Activated T-cell treated with anti-CD3 and anti-CD28 coated beads, Interleukin-2, amount 50 U/mL, for 24 hours (primary cell): ENCODE data around the gene GRIK3.

Source experiments
- DNase-seq: peaks from one replicate; pipeline ENCODE4 v3.0.0-alpha.2; 2020
- H3K27ac Mint-ChIP-seq: 2 replicates; pipeline ENCODE4 v1.8.0; 2020; ENCODE audit warnings: mild to moderate bottlenecking, mixed read lengths
- H3K27me3 Mint-ChIP-seq: 2 replicates; pipeline ENCODE4 v1.8.0; 2020; ENCODE audit warnings: mixed read lengths
- H3K36me3 Mint-ChIP-seq: 2 replicates; pipeline ENCODE4 v1.8.0; 2020; ENCODE audit warnings: low read depth, mixed read lengths
- H3K4me1 Mint-ChIP-seq: 2 replicates; pipeline ENCODE4 v1.8.0; 2020; ENCODE audit warnings: low read depth, mixed read lengths
- H3K4me3 Mint-ChIP-seq: 2 replicates; pipeline ENCODE4 v1.8.0; 2020; ENCODE audit warnings: mild to moderate bottlenecking, moderate library complexity, mixed read lengths
- H3K9me3 Mint-ChIP-seq: 2 replicates; pipeline ENCODE4 v1.8.0; 2020; ENCODE audit warnings: mixed read lengths

Gene GRIK3

GRCh38 chr1:36761113-36761512, 273.2 kb downstream of the GRIK3 start:
- Mint-ChIP-seq H3K9me3 (peaks cover 2% of the 10 kb centered on the region), H3K4me1 (no peaks in the 10 kb centered on the region), H3K4me3 (no peak overlapping the region), H3K36me3 (no peaks in the 10 kb centered on the region), H3K27ac (no peak overlapping the region), H3K27me3 (peaks cover 14% of the 10 kb centered on the region)
- DNase-seq, result no peak

GRCh38 chr1:36760081-36760480, 274.2 kb downstream of the GRIK3 start:
- Mint-ChIP-seq H3K27me3 (peaks cover 18% of the 10 kb centered on the region), H3K27ac (no peak overlapping the region), H3K9me3 (peaks cover 2% of the 10 kb centered on the region), H3K4me1 (no peaks in the 10 kb centered on the region), H3K36me3 (no peaks in the 10 kb centered on the region), H3K4me3 (no peak overlapping the region)
- DNase-seq, result no peak

DNA sequence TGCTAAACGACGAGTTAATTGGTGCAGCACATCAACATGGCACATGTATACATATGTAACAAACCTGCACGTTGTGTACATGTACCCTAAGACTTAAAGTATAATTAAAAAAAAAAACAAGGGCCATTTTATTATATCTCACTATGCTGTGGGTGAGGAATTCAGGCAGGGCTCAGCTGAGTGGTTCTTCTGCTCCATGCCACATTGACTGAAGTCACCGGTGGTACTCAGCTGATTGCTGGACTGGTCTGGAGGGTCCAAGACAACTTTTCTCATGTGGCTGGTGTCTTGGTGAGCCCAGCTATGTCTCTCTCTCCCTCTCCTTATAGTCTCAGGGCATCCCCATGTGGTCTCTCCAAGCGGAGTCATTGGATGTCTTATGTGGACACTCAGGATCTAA, 275.0 kb downstream of the GRIK3 start:
- Mint-ChIP-seq H3K36me3 (no peaks in the 10 kb centered on the region), H3K9me3 (peaks cover 2% of the 10 kb centered on the region), H3K27ac (no peak overlapping the region), H3K27me3 (peaks cover 22% of the 10 kb centered on the region), H3K4me3 (no peak overlapping the region), H3K4me1 (no peaks in the 10 kb centered on the region)
- no peak for DNase-seq

DNA sequence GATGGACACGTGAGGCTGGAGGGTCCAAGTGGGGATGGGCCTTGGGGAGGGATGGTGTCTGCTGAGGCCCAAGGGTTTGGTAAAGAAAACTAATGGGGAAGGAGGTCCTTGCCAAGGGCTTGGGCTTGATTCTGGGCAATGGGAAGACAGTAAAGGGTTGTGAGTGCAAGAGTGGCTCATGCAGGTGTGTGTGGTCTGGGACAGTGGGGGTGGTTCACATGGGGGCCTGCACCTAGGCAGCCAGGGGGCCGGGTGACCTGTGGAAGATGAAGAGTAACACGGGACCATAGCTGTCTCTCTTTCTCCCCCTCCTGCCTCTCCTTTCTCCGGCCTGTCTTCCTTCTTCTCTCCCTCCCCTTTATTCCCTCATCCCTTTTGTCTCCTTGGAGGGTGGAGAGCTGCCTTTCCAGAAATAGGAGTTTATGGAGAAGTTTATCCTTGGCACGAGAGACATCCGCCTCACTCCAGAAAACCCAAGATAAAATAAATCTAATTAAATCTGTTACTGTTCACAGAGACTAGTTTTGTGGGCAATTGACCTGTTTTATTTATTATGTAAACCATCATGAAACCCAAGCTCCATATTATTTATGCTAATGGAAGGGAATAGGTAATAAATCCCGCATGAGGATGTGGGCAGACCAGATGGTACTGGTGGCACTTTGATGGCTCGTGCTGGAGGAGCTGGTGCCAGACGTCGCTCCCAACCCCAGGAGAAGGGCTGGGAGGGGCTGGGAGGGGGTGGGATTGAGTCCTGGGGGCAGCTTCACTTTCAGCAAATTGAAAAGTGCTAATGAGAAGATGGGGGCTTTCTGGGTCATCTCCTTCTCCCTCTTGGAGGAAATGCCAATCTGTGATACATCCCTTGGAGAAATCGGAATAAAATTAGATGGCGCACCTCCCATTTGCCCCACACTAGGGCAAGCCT, 278.7 kb downstream of the GRIK3 start:
- Mint-ChIP-seq H3K9me3 (peaks cover 2% of the 10 kb centered on the region), H3K36me3 (no peaks in the 10 kb centered on the region), H3K27ac (no peak overlapping the region), H3K4me3 (no peak overlapping the region), H3K27me3 (peaks cover 27% of the 10 kb centered on the region), H3K4me1 (no peaks in the 10 kb centered on the region)
- no peak for DNase-seq

- Mint-ChIP-seq H3K4me3 (no peak overlapping the region), H3K27ac (no peak overlapping the region), H3K9me3 (peaks cover under 1% of the 10 kb centered on the region), H3K4me1 (no peaks in the 10 kb centered on the region), H3K27me3 (peaks cover 20% of the 10 kb centered on the region), H3K36me3 (no peaks in the 10 kb centered on the region)
- DNase-seq, result no peak
These were observed 279.9 kb downstream of the GRIK3 start for GRCh38 chr1:36754366-36754765.

- DNase-seq, result no peak
- Mint-ChIP-seq H3K4me3 (no peak overlapping the region), H3K36me3 (no peaks in the 10 kb centered on the region), H3K9me3 (no peaks in the 10 kb centered on the region), H3K27me3 (peaks cover 25% of the 10 kb centered on the region), H3K27ac (no peak overlapping the region), H3K4me1 (no peaks in the 10 kb centered on the region)
These were observed 280.9 kb downstream of the GRIK3 start for GRCh38 chr1:36753451-36753850.

DNA sequence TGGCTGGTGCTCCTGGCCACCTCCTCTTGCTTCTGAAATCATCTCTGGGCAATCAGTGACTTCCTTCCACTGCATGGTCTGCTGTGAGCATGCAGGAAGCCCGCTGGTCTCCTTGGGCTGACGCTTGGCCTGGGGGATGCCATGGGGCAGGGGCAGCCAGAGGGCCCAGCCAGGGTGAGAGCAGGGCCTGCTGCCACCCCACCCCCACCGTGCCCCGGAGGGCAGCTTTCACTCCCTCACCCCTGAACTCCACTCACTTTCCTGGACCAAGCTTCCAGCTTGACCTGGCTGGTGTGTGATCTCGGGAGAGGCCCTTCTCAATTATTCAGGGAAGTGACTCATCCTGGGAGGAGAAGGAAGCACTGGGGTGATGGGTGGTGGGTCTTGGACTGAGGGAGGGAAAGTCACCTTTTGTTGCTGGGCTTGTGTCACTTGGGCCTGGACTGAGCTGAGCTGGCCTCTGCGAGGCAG, 281.4 kb downstream of the GRIK3 start:
- no peak for DNase-seq
- Mint-ChIP-seq H3K36me3 (no peaks in the 10 kb centered on the region), H3K4me3 (no peak overlapping the region), H3K9me3 (no peaks in the 10 kb centered on the region), H3K27me3 (peaks cover 26% of the 10 kb centered on the region), H3K4me1 (no peaks in the 10 kb centered on the region), H3K27ac (no peak overlapping the region)

DNA sequence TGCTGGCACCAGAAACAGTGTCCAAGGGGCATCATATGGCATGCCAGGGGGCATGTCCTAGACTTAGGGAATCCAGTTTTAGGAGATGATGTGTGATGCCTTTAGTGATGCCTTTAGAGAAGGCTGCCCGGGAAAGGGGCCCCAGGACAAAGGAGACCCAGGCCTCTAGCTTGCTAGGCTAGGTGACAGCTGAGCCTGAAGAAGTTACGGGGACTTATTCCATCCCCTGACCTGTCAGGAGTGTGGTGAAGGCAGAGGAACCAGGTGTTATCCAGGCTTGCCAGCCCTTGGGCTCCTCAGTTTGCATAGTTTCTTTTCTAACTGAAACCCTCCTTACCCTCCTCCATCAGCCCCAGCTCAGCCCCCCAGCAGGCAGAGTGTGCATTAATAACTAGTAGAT, 281.9 kb downstream of the GRIK3 start:
- Mint-ChIP-seq H3K27me3 (peaks cover 26% of the 10 kb centered on the region), H3K4me1 (no peaks in the 10 kb centered on the region), H3K9me3 (no peaks in the 10 kb centered on the region), H3K27ac (no peak overlapping the region), H3K36me3 (no peaks in the 10 kb centered on the region), H3K4me3 (no peak overlapping the region)
- no peak for DNase-seq

DNA sequence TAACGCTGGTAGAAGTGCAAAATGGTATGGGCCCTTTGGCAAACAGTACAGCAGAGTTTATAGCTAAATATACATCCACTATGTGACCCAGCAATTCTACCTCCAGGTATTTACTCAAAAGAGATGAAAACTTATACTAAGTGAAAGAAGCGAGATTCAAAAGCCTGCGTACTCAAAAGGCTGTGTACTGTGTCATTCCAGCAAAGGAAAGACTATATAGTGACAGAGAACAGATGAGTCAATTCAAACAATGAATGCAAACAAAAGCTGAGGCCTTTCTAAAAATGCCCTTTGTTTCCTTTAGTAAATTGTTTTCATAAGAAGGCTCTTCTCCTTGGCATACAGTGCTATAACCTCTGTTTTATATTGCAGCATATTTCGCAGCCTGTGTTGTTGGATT, 282.8 kb downstream of the GRIK3 start:
- no peaks in the 10 kb centered on the region for H3K36me3 Mint-ChIP-seq
- no peak overlapping the region for H3K27ac Mint-ChIP-seq
- no peak for DNase-seq
- H3K9me3 Mint-ChIP-seq, result no peaks in the 10 kb centered on the region
- no peak overlapping the region for H3K4me3 Mint-ChIP-seq
- H3K27me3 Mint-ChIP-seq, result peaks cover 23% of the 10 kb centered on the region
- no peaks in the 10 kb centered on the region for H3K4me1 Mint-ChIP-seq

GRCh38 chr1:36748466-36748865, 285.8 kb downstream of the GRIK3 start:
- Mint-ChIP-seq H3K9me3 (no peaks in the 10 kb centered on the region), H3K4me3 (no peak overlapping the region), H3K27me3 (peaks cover 26% of the 10 kb centered on the region), H3K27ac (no peak overlapping the region), H3K36me3 (no peaks in the 10 kb centered on the region), H3K4me1 (no peaks in the 10 kb centered on the region)
- DNase-seq, result no peak
